ENCODE results near the gene RETREG1.
"Not testable (repeated sequence)": the region's sequence is repeated elsewhere in the genome, so short reads cannot be mapped to it uniquely, and the experiment has no call there.

RETREG1 gene

GRCh38 chr5:16616536-16617273, at the start of gene RETREG1:
Gene RETREG1 (minus strand): TSS chr5:16616997. CDS start chr5:16616971, 26 bp downstream.
- DNase-seq (ENCODE audit: extremely low read depth in 1 of 2, low read depth in 1 of 2), result peak; percentile 71 to 80

- DNase-seq (ENCODE audit: extremely low read depth in 1 of 2, low read depth in 1 of 2), result no peak
Observed at GRCh38 chr5:16666130-16666882, 49.5 kb upstream of the RETREG1 start.

GRCh38 chr5:16665601-16666000, 48.8 kb upstream of the RETREG1 start:
- no peak for DNase-seq (ENCODE audit: extremely low read depth in 1 of 2, low read depth in 1 of 2)

GRCh38 chr5:16664368-16664767, 47.6 kb upstream of the RETREG1 start:
- no peak for DNase-seq (ENCODE audit: extremely low read depth in 1 of 2, low read depth in 1 of 2)

- no peak for DNase-seq (ENCODE audit: extremely low read depth in 1 of 2, low read depth in 1 of 2)
Observed at GRCh38 chr5:16663840-16664239, 47.0 kb upstream of the RETREG1 start.

GRCh38 chr5:16661713-16662112, 44.9 kb upstream of the RETREG1 start:
- DNase-seq (ENCODE audit: extremely low read depth in 1 of 2, low read depth in 1 of 2), result no peak

GRCh38 chr5:16660982-16661381, 44.2 kb upstream of the RETREG1 start:
- DNase-seq (ENCODE audit: extremely low read depth in 1 of 2, low read depth in 1 of 2), result no peak

- no peak for DNase-seq (ENCODE audit: extremely low read depth in 1 of 2, low read depth in 1 of 2)
Observed at GRCh38 chr5:16659536-16659935, 42.7 kb upstream of the RETREG1 start.

- no peak for DNase-seq (ENCODE audit: extremely low read depth in 1 of 2, low read depth in 1 of 2)
Observed at GRCh38 chr5:16656561-16657191, 39.9 kb upstream of the RETREG1 start.

- no peak for DNase-seq (ENCODE audit: extremely low read depth in 1 of 2, low read depth in 1 of 2)
Observed at GRCh38 chr5:16654647-16655334, 38.0 kb upstream of the RETREG1 start.

- not testable (repeated sequence) for DNase-seq (ENCODE audit: extremely low read depth in 1 of 2, low read depth in 1 of 2)
Observed at GRCh38 chr5:16648739-16649138, 31.9 kb upstream of the RETREG1 start.

GRCh38 chr5:16644301-16644889, 27.6 kb upstream of the RETREG1 start:
- no peak for DNase-seq (ENCODE audit: extremely low read depth in 1 of 2, low read depth in 1 of 2)

GRCh38 chr5:16642867-16643266, 26.1 kb upstream of the RETREG1 start:
- DNase-seq (ENCODE audit: extremely low read depth in 1 of 2, low read depth in 1 of 2), result no peak

GRCh38 chr5:16639206-16639605, 22.4 kb upstream of the RETREG1 start:
- DNase-seq (ENCODE audit: extremely low read depth in 1 of 2, low read depth in 1 of 2), result no peak

GRCh38 chr5:16628376-16628775, 11.6 kb upstream of the RETREG1 start:
- DNase-seq (ENCODE audit: extremely low read depth in 1 of 2, low read depth in 1 of 2), result no peak

GRCh38 chr5:16626696-16627264, 10.0 kb upstream of the RETREG1 start:
- no peak for DNase-seq (ENCODE audit: extremely low read depth in 1 of 2, low read depth in 1 of 2)

- DNase-seq (ENCODE audit: extremely low read depth in 1 of 2, low read depth in 1 of 2), result no peak
Observed at GRCh38 chr5:16625096-16625495, 8.3 kb upstream of the RETREG1 start.

- no peak for DNase-seq (ENCODE audit: extremely low read depth in 1 of 2, low read depth in 1 of 2)
Observed at GRCh38 chr5:16619136-16619535, 2.3 kb upstream of the RETREG1 start.

- no peak for DNase-seq (ENCODE audit: extremely low read depth in 1 of 2, low read depth in 1 of 2)
Observed at GRCh38 chr5:16618138-16618897, 1.5 kb upstream of the RETREG1 start.
